Measurements from ENCODE around the gene PLA2G6.
A peak's percentile ranks its signal among the peaks of the same experiment; 100 is the strongest.

DNA sequence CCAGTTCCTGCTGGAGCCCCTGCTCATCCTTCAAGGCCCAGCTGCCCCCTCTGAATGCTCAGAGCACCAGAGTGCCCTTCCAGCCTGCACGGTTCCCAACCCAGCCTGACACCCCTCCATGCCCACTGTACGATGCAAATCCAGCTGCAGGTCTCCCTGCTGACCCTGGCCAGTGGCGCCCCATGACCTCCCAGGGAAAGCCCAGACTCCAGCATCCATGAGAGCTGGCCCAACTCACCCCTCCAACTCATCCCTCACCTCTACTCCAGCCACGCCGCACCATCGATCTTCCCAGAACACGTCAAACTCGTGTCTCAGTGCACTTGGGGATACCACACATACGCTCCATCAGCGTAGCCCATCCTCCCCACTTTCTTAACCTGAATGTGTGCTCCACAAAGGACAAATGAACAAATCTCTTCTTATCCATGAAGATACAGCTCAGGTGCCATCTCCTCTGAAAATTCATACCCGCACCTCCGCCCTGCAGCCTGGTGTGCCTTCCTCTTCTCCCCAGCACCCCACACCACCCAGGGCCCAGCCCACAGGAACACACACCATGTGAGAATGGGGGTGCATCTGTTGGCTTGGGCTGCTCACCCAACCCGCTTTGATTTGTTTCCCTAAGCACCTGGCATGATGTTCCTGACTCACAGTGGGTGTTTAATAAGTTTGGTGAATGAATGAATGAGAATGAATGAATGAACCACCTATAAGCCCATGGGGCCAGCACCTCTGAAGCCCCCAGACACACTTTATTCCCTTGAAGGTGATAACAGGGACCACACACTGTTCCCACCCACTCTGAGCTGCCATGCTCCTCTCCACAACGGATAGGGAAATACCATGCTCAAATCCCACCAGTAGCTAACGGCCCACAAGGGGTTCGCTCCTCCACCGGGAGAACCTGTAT, 6.2 kb downstream of the PLA2G6 start:
- TF ChIP-seq, protein P1, sequence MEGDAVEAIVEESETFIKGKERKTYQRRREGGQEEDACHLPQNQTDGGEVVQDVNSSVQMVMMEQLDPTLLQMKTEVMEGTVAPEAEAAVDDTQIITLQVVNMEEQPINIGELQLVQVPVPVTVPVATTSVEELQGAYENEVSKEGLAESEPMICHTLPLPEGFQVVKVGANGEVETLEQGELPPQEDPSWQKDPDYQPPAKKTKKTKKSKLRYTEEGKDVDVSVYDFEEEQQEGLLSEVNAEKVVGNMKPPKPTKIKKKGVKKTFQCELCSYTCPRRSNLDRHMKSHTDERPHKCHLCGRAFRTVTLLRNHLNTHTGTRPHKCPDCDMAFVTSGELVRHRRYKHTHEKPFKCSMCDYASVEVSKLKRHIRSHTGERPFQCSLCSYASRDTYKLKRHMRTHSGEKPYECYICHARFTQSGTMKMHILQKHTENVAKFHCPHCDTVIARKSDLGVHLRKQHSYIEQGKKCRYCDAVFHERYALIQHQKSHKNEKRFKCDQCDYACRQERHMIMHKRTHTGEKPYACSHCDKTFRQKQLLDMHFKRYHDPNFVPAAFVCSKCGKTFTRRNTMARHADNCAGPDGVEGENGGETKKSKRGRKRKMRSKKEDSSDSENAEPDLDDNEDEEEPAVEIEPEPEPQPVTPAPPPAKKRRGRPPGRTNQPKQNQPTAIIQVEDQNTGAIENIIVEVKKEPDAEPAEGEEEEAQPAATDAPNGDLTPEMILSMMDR (conservative IDR thresholded peaks at IDR 0.05; ENCODE audit: low read depth, low read length) = no peak
- TF ChIP-seq RAD21 (IDR thresholded peaks at IDR 0.05; ENCODE audit: low read length) = no peak
- TF ChIP-seq RFX5 (IDR thresholded peaks at IDR 0.05; ENCODE audit: low read depth, low read length) = no peak
- peak; percentile 41; the same call in 1 of the 2 replicates for TF ChIP-seq POLR2A (IDR thresholded peaks at IDR 0.05; ENCODE audit: low read depth, low read length)
- TF ChIP-seq, protein P2, sequence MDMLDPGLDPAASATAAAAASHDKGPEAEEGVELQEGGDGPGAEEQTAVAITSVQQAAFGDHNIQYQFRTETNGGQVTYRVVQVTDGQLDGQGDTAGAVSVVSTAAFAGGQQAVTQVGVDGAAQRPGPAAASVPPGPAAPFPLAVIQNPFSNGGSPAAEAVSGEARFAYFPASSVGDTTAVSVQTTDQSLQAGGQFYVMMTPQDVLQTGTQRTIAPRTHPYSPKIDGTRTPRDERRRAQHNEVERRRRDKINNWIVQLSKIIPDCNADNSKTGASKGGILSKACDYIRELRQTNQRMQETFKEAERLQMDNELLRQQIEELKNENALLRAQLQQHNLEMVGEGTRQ (IDR thresholded peaks at IDR 0.05; ENCODE audit: low read depth, low read length) = no peak
- no peak for TF ChIP-seq CHD1 (IDR thresholded peaks at IDR 0.05; ENCODE audit: low read depth, low read length)
- no peak for TF ChIP-seq CEBPB (IDR thresholded peaks at IDR 0.05; ENCODE audit: low read depth, low read length)
- no peak for TF ChIP-seq SMC3 (IDR thresholded peaks at IDR 0.05; ENCODE audit: low read depth, low read length)
- TF ChIP-seq MAFK (IDR thresholded peaks at IDR 0.05; ENCODE audit: low read depth, low read length) = no peak
- no peak for TF ChIP-seq MAZ (IDR thresholded peaks at IDR 0.05; ENCODE audit: borderline replicate concordance, low read depth, low read length)

Measured in IMR-90 (cell line).